OCI-LY3 (cell line): ENCODE data around the gene LAMC1.

Experiments
- H2AFZ ChIP-seq: fragments of 200-600, 300-600 bp; shearing (Covaris generic); 2 replicates; pipeline ENCODE4 v1.6.0; 2014; ENCODE audit warnings: antibody characterized with exemption, low read depth, low read length
- H3K27ac ChIP-seq: fragments of 200-600, 300-600 bp; sonication (generic); 2 replicates; pipeline ENCODE4 v1.5.1; 2014; ENCODE audit warnings: mild to moderate bottlenecking, low read length, moderate library complexity, mixed read lengths
- H3K27me3 ChIP-seq: fragments of 200-600, 300-600 bp; sonication (generic); 2 replicates; pipeline ENCODE4 v1.6.1; 2014; ENCODE audit warnings: low read depth, low read length, mixed read lengths
- H3K36me3 ChIP-seq: fragments of 200-600, 300-600 bp; sonication (generic); replicated peaks from 2 replicates; pipeline ENCODE3; 2014; ENCODE audit warnings: low read depth, low read length, mixed read lengths
- H3K4me1 ChIP-seq: fragments of 300-600, 200-600 bp; sonication (generic); 2 replicates; pipeline ENCODE4 v1.6.1; 2014; ENCODE audit warnings: low read length, mixed read lengths
- H3K4me2 ChIP-seq: fragments of 200-600, 300-600 bp; sonication (generic); 2 replicates; pipeline ENCODE4 v1.6.1; 2014; ENCODE audit warnings: low read length, mixed read lengths
- H3K4me3 ChIP-seq: fragments of 300-600, 200-600 bp; sonication (generic); 2 replicates; pipeline ENCODE4 v1.5.1; 2014; ENCODE audit warnings: antibody characterized with exemption, mild to moderate bottlenecking, low read length, moderate library complexity
- H3K79me2 ChIP-seq: fragments of 300-600, 200-600 bp; shearing (Covaris generic); 2 replicates; pipeline ENCODE4 v1.6.1; 2014; ENCODE audit warnings: mild to moderate bottlenecking, low read length, mixed read lengths
- H3K9ac ChIP-seq: fragments of 300-600, 200-600 bp; shearing (Covaris generic); 2 replicates; pipeline ENCODE4 v1.6.0; 2014; ENCODE audit warnings: mild to moderate bottlenecking, low read length, moderate library complexity
- H3K9me3 ChIP-seq: fragments of 200-600, 300-600 bp; shearing (Covaris generic); 2 replicates; pipeline ENCODE4 v1.6.1; 2014; ENCODE audit warnings: low read length, mixed read lengths; ENCODE audit not compliant: insufficient read depth
- H4K20me1 ChIP-seq: fragments of 200-600, 300-600 bp; sonication (generic); 2 replicates; pipeline ENCODE4 v1.6.1; 2016; ENCODE audit warnings: low read length, mixed read lengths; ENCODE audit not compliant: insufficient read depth
- EZH2phosphoT487 ChIP-seq: fragments of 200-600 bp; shearing (Covaris generic); IDR thresholded peaks from 2 replicates; pipeline ENCODE4 v1.6.1; 2018; ENCODE audit warnings: antibody characterized with exemption, mixed run types, low read depth
- TF ChIP-seq, protein P1 (sequence below): fragments of 200-600, 300-600 bp; sonication (generic); IDR thresholded peaks from 2 replicates; pipeline ENCODE4 v1.5.1; 2014; ENCODE audit warnings: antibody characterized with exemption, low read length, low read depth

LAMC1 gene

DNA sequence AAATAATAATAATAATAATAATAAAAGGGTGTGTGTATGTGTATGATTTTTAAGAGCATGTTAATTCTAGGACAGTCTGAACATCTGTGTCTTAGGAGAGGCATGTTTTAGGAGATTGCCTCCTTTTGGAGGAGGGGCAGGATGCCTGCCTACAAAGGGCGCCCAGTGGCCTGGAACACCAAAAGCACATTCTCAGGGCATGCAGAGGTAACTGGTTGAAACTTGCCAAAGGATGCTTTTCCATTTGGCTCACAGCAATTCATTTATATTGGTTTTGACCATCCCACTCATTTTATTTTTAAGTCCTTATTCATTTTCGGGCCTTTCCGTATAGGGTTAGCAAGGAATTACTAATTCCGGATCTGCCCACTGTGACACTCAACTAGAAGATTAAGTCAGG, 141.7 kb downstream of the LAMC1 start:
- Histone ChIP-seq H3K9ac (no peak overlapping the region), H3K79me2 (no peaks in the 10 kb centered on the region), H4K20me1 (no peaks in the 10 kb centered on the region), H2AFZ (no peak overlapping the region), H3K27ac (no peak overlapping the region), H3K4me2 (no peak overlapping the region), H3K4me3 (no peak overlapping the region), H3K36me3 (no peaks in the 10 kb centered on the region), H3K27me3 (0 out of 2 replicates have a peak, but pooled peaks cover 3% of the 10 kb centered on the region), H3K9me3 (no peaks in the 10 kb centered on the region), H3K4me1 (no peaks in the 10 kb centered on the region)
- no peak for TF ChIP-seq EZH2phosphoT487
- TF ChIP-seq, protein P1, sequence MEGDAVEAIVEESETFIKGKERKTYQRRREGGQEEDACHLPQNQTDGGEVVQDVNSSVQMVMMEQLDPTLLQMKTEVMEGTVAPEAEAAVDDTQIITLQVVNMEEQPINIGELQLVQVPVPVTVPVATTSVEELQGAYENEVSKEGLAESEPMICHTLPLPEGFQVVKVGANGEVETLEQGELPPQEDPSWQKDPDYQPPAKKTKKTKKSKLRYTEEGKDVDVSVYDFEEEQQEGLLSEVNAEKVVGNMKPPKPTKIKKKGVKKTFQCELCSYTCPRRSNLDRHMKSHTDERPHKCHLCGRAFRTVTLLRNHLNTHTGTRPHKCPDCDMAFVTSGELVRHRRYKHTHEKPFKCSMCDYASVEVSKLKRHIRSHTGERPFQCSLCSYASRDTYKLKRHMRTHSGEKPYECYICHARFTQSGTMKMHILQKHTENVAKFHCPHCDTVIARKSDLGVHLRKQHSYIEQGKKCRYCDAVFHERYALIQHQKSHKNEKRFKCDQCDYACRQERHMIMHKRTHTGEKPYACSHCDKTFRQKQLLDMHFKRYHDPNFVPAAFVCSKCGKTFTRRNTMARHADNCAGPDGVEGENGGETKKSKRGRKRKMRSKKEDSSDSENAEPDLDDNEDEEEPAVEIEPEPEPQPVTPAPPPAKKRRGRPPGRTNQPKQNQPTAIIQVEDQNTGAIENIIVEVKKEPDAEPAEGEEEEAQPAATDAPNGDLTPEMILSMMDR, result no peak

GRCh38 chr1:183165456-183165855, 142.2 kb downstream of the LAMC1 start:
- no peaks in the 10 kb centered on the region for H3K79me2 ChIP-seq
- 0 out of 2 replicates have a peak, but pooled peaks cover 3% of the 10 kb centered on the region for H3K27me3 ChIP-seq
- H3K9ac ChIP-seq, result no peak overlapping the region
- no peaks in the 10 kb centered on the region for H3K4me1 ChIP-seq
- no peak overlapping the region for H3K4me3 ChIP-seq
- H4K20me1 ChIP-seq, result no peaks in the 10 kb centered on the region
- H3K9me3 ChIP-seq, result no peaks in the 10 kb centered on the region
- no peak for TF ChIP-seq EZH2phosphoT487
- TF ChIP-seq, protein P1, result no peak
- no peak overlapping the region for H2AFZ ChIP-seq
- no peak overlapping the region for H3K27ac ChIP-seq
- H3K36me3 ChIP-seq, result no peaks in the 10 kb centered on the region
- H3K4me2 ChIP-seq, result no peak overlapping the region

DNA sequence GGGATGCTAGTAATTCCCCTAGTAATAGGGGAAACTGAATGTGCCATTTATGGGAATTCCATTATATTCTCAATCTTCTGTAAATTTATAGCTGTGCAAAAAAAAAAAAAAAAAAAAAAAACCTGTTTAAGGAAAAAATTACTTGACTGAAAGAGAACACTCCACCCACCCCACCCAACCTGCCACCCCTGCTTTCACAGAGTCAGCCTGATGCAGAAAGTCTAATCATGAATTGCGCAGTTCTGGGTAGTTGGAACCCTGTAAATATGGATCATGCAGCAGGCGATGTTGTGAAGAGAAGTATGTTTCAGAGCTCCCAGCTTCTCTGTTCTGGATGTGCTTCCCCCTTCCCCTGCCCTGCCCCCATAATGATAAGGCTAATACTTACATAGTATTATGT, 143.2 kb downstream of the LAMC1 start:
- no peak for TF ChIP-seq EZH2phosphoT487
- TF ChIP-seq, protein P1, result no peak
- Histone ChIP-seq H3K4me3 (no peak overlapping the region), H3K4me2 (no peak overlapping the region), H3K9me3 (no peaks in the 10 kb centered on the region), H4K20me1 (no peaks in the 10 kb centered on the region), H3K27ac (no peak overlapping the region), H3K9ac (no peak overlapping the region), H3K27me3 (0 out of 2 replicates have a peak, but pooled peaks cover 3% of the 10 kb centered on the region), H3K36me3 (no peaks in the 10 kb centered on the region), H2AFZ (no peak overlapping the region), H3K4me1 (no peaks in the 10 kb centered on the region), H3K79me2 (no peaks in the 10 kb centered on the region)

- H2AFZ ChIP-seq, result no peak overlapping the region
- no peak overlapping the region for H3K27ac ChIP-seq
- H3K9ac ChIP-seq, result no peak overlapping the region
- no peak for TF ChIP-seq EZH2phosphoT487
- TF ChIP-seq, protein P1, result no peak
- H3K36me3 ChIP-seq, result no peaks in the 10 kb centered on the region
- no peaks in the 10 kb centered on the region for H3K4me1 ChIP-seq
- H4K20me1 ChIP-seq, result no peaks in the 10 kb centered on the region
- no peaks in the 10 kb centered on the region for H3K9me3 ChIP-seq
- H3K79me2 ChIP-seq, result no peaks in the 10 kb centered on the region
- no peak overlapping the region for H3K4me3 ChIP-seq
- H3K27me3 ChIP-seq, result no peaks in the 10 kb centered on the region
- H3K4me2 ChIP-seq, result no peak overlapping the region
Observed at GRCh38 chr1:183167676-183168075, 144.5 kb downstream of the LAMC1 start.
